Keratinocyte (primary cell): ENCODE results near the gene F11R. TPM values are rescaled to one million over a fixed set of nuclear protein-coding genes. Genes with fewer than 3 reads are reported as not detected.

ENCODE experiments used
- DNase-seq: peaks from one replicate; pipeline ENCODE4 v3.0.0-alpha.2; 2011; ENCODE audit warnings: low read depth, missing footprints, low spot score
- FAIRE-seq: peaks from 2 replicates; lab custom pipeline; 2011; peaks lifted over from hg19 to GRCh38; lab: Jason Lieb, UNC
- H2AFZ ChIP-seq: 2 replicates; pipeline ENCODE4 v1.6.0; 2012; ENCODE audit warnings: low read length, control low read depth, inconsistent platforms; ENCODE audit not compliant: control insufficient read depth
- H3K27ac ChIP-seq: 2 replicates; pipeline ENCODE4 v1.5.1; 2011; ENCODE audit warnings: low read length; ENCODE audit not compliant: control insufficient read depth, insufficient read depth
- H3K27me3 ChIP-seq: 3 replicates; pipeline ENCODE4 v1.6.0; 2011; ENCODE audit warnings: low read length; ENCODE audit not compliant: control insufficient read depth, insufficient read depth; ENCODE audit errors: extremely low read depth
- H3K36me3 ChIP-seq, 2 experiments: 2 replicates in 1 of 2; 3 replicates in 1 of 2; pipeline ENCODE4 v1.5.1; 2011; ENCODE audit warnings: low read length in 2 of 2, mild to moderate bottlenecking in 1 of 2; ENCODE audit not compliant: control insufficient read depth in 2 of 2, insufficient read depth in 2 of 2; ENCODE audit errors: extremely low read depth in 1 of 2
- H3K4me1 ChIP-seq: 3 replicates; pipeline ENCODE4 v1.5.1; 2011; ENCODE audit warnings: low read length; ENCODE audit not compliant: control insufficient read depth, insufficient read depth; ENCODE audit errors: extremely low read depth
- H3K4me2 ChIP-seq: 3 replicates; pipeline ENCODE4 v1.6.0; 2011; ENCODE audit warnings: low read depth, low read length; ENCODE audit not compliant: control insufficient read depth, insufficient read depth; ENCODE audit errors: extremely low read depth
- H3K4me3 ChIP-seq, 3 experiments: fragments of 200-600 bp in 1 of 3; sonication (generic) in 1 of 3; 2 replicates in 2 of 3; 3 replicates in 1 of 3; pipeline ENCODE4 v1.5.1; 2011 to 2016; ENCODE audit warnings: low read length in 3 of 3, mild to moderate bottlenecking in 3 of 3, control low read depth in 2 of 3, inconsistent platforms in 1 of 3, low read depth in 1 of 3, mixed read lengths in 1 of 3, mixed run types in 1 of 3, moderate library complexity in 1 of 3; ENCODE audit not compliant: control insufficient read depth in 2 of 3, insufficient read depth in 2 of 3; ENCODE audit errors: extremely low read depth in 1 of 3
- H3K79me2 ChIP-seq: 2 replicates; pipeline ENCODE4 v1.6.0; 2012; ENCODE audit warnings: low read length; ENCODE audit not compliant: control insufficient read depth, insufficient read depth
- H3K9ac ChIP-seq: 3 replicates; pipeline ENCODE4 v1.6.0; 2011; ENCODE audit warnings: low read length; ENCODE audit not compliant: control insufficient read depth, insufficient read depth; ENCODE audit errors: extremely low read depth
- H3K9me1 ChIP-seq: 3 replicates; pipeline ENCODE4 v1.6.0; 2011; ENCODE audit warnings: low read length; ENCODE audit not compliant: control insufficient read depth, insufficient read depth; ENCODE audit errors: extremely low read depth
- H3K9me3 ChIP-seq: 2 replicates; pipeline ENCODE4 v1.5.1; 2012; ENCODE audit warnings: low read depth, low read length; ENCODE audit not compliant: control insufficient read depth
- H4K20me1 ChIP-seq: 3 replicates; pipeline ENCODE4 v1.6.0; 2011; ENCODE audit warnings: low read length; ENCODE audit not compliant: control insufficient read depth, insufficient read depth; ENCODE audit errors: extremely low read depth
- CTCF ChIP-seq, 3 experiments: IDR thresholded peaks in 1 of 3; conservative IDR thresholded peaks in 1 of 3; optimal IDR thresholded peaks in 1 of 3; 2 replicates in 2 of 3; 3 replicates in 1 of 3; pipeline versions ENCODE3 to v1.5.1; 2011; ENCODE audit warnings: low read length in 3 of 3, mild to moderate bottlenecking in 3 of 3, moderate library complexity in 2 of 3, control low read depth in 1 of 3, inconsistent platforms in 1 of 3; ENCODE audit not compliant: insufficient read depth in 2 of 3; ENCODE audit errors: extremely low read depth in 1 of 3
- EZH2 ChIP-seq: IDR thresholded peaks from one replicate; pipeline ENCODE4 v1.6.1; 2012; ENCODE audit warnings: inconsistent platforms, mild to moderate bottlenecking, low read length, moderate library complexity
- dilution Hi-C: fragments of 300-500 bp; cut with MboI; formaldehyde crosslinking; loops from one replicate; pipeline ENCODE4 v1.7.0; 2020; ENCODE audit warnings: low sequenced_read_pairs; ENCODE audit not compliant: extremely low pct_ligation_motif_present
- polyA plus RNA-seq, 5 experiments: library from polyadenylated mRNA; depleted of rRNA in 3 of 5; stranded (reverse) in 3 of 5; stranded (forward) in 1 of 5; unstranded in 1 of 5; fragments of >200 nt; gene quantifications; 1 replicate in 1 of 5; 2 replicates in 3 of 5; 3 replicates in 1 of 5; pipeline versions ENCODE4 v1.2.1 to v1.2.3, GENCODE V29; 2011 to 2012; ENCODE audit warnings: missing spikeins in 2 of 5, low read depth in 1 of 5, low replicate concordance in 1 of 5

F11R gene
- polyA plus RNA-seq, 1 donor (not counting 4 experiments of a cell fraction or from before 2014, with no cell fraction given) = 224 TPM

GRCh38 chr1:160981584-160982411 lies 39.2 kb downstream of the F11R start:
- Histone ChIP-seq H3K9me3 (no peaks in the 10 kb centered on the region), H3K27ac (no peak overlapping the region), H3K27me3 (peaks cover 15% of the 10 kb centered on the region), H3K9ac (no peak overlapping the region), H2AFZ (peak overlapping the region; percentile 51), H3K4me2 (peak overlapping the region; percentile 67), H3K79me2 (no peaks in the 10 kb centered on the region), H3K36me3 (no peaks in the 10 kb centered on the region), H3K4me3 (no peak overlapping the region), H4K20me1 (no peaks in the 10 kb centered on the region), H3K4me1 (no peaks in the 10 kb centered on the region), H3K9me1 (no peaks in the 10 kb centered on the region)
- FAIRE-seq (no peak), DNase-seq (no peak)
- TF ChIP-seq EZH2 (peak; percentile 49), CTCF (optimal IDR thresholded peaks at IDR 0.05 in 1 of 3, IDR thresholded peaks at IDR 0.05 in 1 of 3, conservative IDR thresholded peaks at IDR 0.05 in 1 of 3; ENCODE audit: extremely low read depth in 1 of 3, insufficient read depth in 2 of 3, low read length in 3 of 3) (no peak)
- dilution Hi-C loops = no loop called here

- Histone ChIP-seq H3K9ac (no peak overlapping the region), H3K4me1 (no peaks in the 10 kb centered on the region), H3K4me3 (no peak overlapping the region), H3K36me3 (no peaks in the 10 kb centered on the region), H3K9me1 (no peaks in the 10 kb centered on the region), H3K27ac (no peak overlapping the region), H3K4me2 (no peak overlapping the region), H3K9me3 (no peaks in the 10 kb centered on the region), H2AFZ (no peak overlapping the region), H3K27me3 (peaks cover 15% of the 10 kb centered on the region), H4K20me1 (no peaks in the 10 kb centered on the region), H3K79me2 (no peaks in the 10 kb centered on the region)
- dilution Hi-C loops = no loop called here
- TF ChIP-seq CTCF (optimal IDR thresholded peaks at IDR 0.05 in 1 of 3, IDR thresholded peaks at IDR 0.05 in 1 of 3, conservative IDR thresholded peaks at IDR 0.05 in 1 of 3; ENCODE audit: extremely low read depth in 1 of 3, insufficient read depth in 2 of 3, low read length in 3 of 3) (no peak), EZH2 (no peak)
- FAIRE-seq = no peak
- DNase-seq = no peak
Measured at GRCh38 chr1:160979286-160979685, 41.7 kb downstream of the F11R start.
